H1 (cell line): ENCODE results near the gene PAF1. TPM values are rescaled to one million over a fixed set of nuclear protein-coding genes. Genes with fewer than 3 reads are reported as not detected.

ENCODE experiments used
- CTCF ChIA-PET: fragments of 300-600 bp; sonication (Branson Sonifier 250); formaldehyde crosslinking; loops from one replicate; lab custom pipeline; 2021; ENCODE audit not compliant: partially characterized antibody; lab: Charles Lee
- POLR2A ChIA-PET: fragments of 300-600 bp; sonication (Branson Sonifier 250); formaldehyde crosslinking; loops from one replicate; lab custom pipeline; 2021; ENCODE audit warnings: inconsistent platforms; ENCODE audit not compliant: partially characterized antibody; lab: Charles Lee
- DNase-seq, 2 experiments: peaks; one replicate each; pipeline versions ENCODE4 v3.0.0 to v3.0.0-alpha.2; 2010 to 2022; ENCODE audit warnings: low spot score in 2 of 2, low read depth in 1 of 2, mixed read lengths in 1 of 2
- FAIRE-seq: peaks from 2 replicates; lab custom pipeline; 2011; peaks lifted over from hg19 to GRCh38; lab: Jason Lieb, UNC
- H2AFZ ChIP-seq: 2 replicates; pipeline ENCODE4 v1.8.1; 2012; ENCODE audit warnings: low read length, inconsistent platforms
- H2AK5ac ChIP-seq: 2 replicates; pipeline ENCODE4 v1.6.1; 2013; ENCODE audit warnings: low read depth, low read length
- H2BK120ac ChIP-seq: replicated peaks from 2 replicates; pipeline ENCODE3; 2013; ENCODE audit warnings: low read depth, low read length, inconsistent platforms
- H2BK12ac ChIP-seq: 2 replicates; pipeline ENCODE4 v1.6.1; 2013; ENCODE audit warnings: low read depth, low read length
- H2BK15ac ChIP-seq: 2 replicates; pipeline ENCODE4 v1.6.1; 2013; ENCODE audit warnings: low read length
- H2BK20ac ChIP-seq: 2 replicates; pipeline ENCODE4 v1.6.1; 2013; ENCODE audit warnings: low read length
- H2BK5ac ChIP-seq: 2 replicates; pipeline ENCODE4 v1.6.1; 2013; ENCODE audit warnings: low read depth, low read length
- H3K14ac ChIP-seq: 2 replicates; pipeline ENCODE4 v1.6.1; 2013; ENCODE audit warnings: inconsistent platforms; ENCODE audit not compliant: insufficient read length
- H3K18ac ChIP-seq: 2 replicates; pipeline ENCODE4 v1.6.1; 2013; ENCODE audit warnings: low read length; ENCODE audit errors: extremely low read depth
- H3K23ac ChIP-seq: 2 replicates; pipeline ENCODE4 v1.6.1; 2013; ENCODE audit warnings: inconsistent platforms; ENCODE audit not compliant: insufficient read length
- H3K23me2 ChIP-seq: 2 replicates; pipeline ENCODE4 v1.6.1; 2013; ENCODE audit warnings: low read depth, low read length
- H3K27ac ChIP-seq: 2 replicates; pipeline ENCODE4 v1.6.1; 2011; ENCODE audit warnings: low read depth, low read length, inconsistent platforms
- H3K27me3 ChIP-seq, 4 experiments: replicated peaks in 1 of 4; 1 replicate in 1 of 4; 2 replicates in 3 of 4; pipeline versions ENCODE4 v1.6.1 to v1.8.1; 2011 to 2013; ENCODE audit warnings: low read length in 3 of 4, mild to moderate bottlenecking in 3 of 4, inconsistent platforms in 2 of 4, mixed read lengths in 2 of 4, moderate library complexity in 1 of 4; ENCODE audit not compliant: control insufficient read depth in 3 of 4, insufficient read depth in 3 of 4; ENCODE audit errors: extremely low read depth in 1 of 4
- H3K36me3 ChIP-seq, 4 experiments: 2 replicates each; pipeline versions ENCODE4 v1.6.1 to v1.8.1; 2011 to 2013; ENCODE audit warnings: mild to moderate bottlenecking in 4 of 4, low read length in 3 of 4, moderate library complexity in 2 of 4, control low read depth in 1 of 4, inconsistent platforms in 1 of 4; ENCODE audit not compliant: insufficient read depth in 4 of 4, control insufficient read depth in 2 of 4
- H3K4ac ChIP-seq: replicated peaks from 2 replicates; pipeline ENCODE3; 2013; ENCODE audit warnings: low read length, low read depth, mixed read lengths, inconsistent platforms; ENCODE audit not compliant: insufficient read length
- H3K4me1 ChIP-seq, 4 experiments: replicated peaks in 1 of 4; 1 replicate in 1 of 4; 2 replicates in 3 of 4; pipeline versions ENCODE4 v1.6.1 to v1.8.1; 2011 to 2013; ENCODE audit warnings: low read length in 3 of 4, inconsistent platforms in 2 of 4, mixed read lengths in 1 of 4; ENCODE audit not compliant: insufficient read depth in 4 of 4, control insufficient read depth in 3 of 4
- H3K4me2 ChIP-seq, 2 experiments: 2 replicates each; pipeline versions ENCODE4 v1.6.1 to v1.8.1; 2011 to 2013; ENCODE audit warnings: low read depth in 2 of 2, low read length in 2 of 2, control low read depth in 1 of 2, inconsistent platforms in 1 of 2, mild to moderate bottlenecking in 1 of 2; ENCODE audit not compliant: insufficient read depth in 1 of 2
- H3K4me3 ChIP-seq, 4 experiments: fragments of 200-600, 300-600 bp in 1 of 4; sonication (generic), shearing (Covaris generic), sonication (Bioruptor Twin) in 1 of 4; 2 replicates each; pipeline versions ENCODE4 v1.5.1 to v1.8.1; 2011 to 2016; ENCODE audit warnings: low read length in 4 of 4, low read depth in 3 of 4, control low read depth in 2 of 4, inconsistent platforms in 2 of 4, mild to moderate bottlenecking in 2 of 4, mixed read lengths in 1 of 4, moderate library complexity in 1 of 4; ENCODE audit not compliant: insufficient read depth in 2 of 4; ENCODE audit errors: extremely low read depth in 1 of 4
- H3K56ac ChIP-seq: replicated peaks from 2 replicates; pipeline ENCODE3; 2013; ENCODE audit warnings: low read depth, mild to moderate bottlenecking, mixed read lengths, low read length, inconsistent platforms; ENCODE audit not compliant: insufficient read length
- H3K79me1 ChIP-seq: 2 replicates; pipeline ENCODE4 v1.6.1; 2013; ENCODE audit warnings: low read depth, low read length, control low read depth
- H3K79me2 ChIP-seq, 2 experiments: 2 replicates each; pipeline versions ENCODE4 v1.6.1 to v1.8.1; 2012 to 2013; ENCODE audit warnings: low read length in 2 of 2, mild to moderate bottlenecking in 2 of 2, inconsistent platforms in 1 of 2; ENCODE audit not compliant: insufficient read depth in 2 of 2, control insufficient read depth in 1 of 2
- H3K9ac ChIP-seq, 4 experiments: replicated peaks in 1 of 4; 1 replicate in 1 of 4; 2 replicates in 3 of 4; pipeline versions ENCODE4 v1.6.1 to v1.8.1; 2011 to 2013; ENCODE audit warnings: low read depth in 3 of 4, low read length in 3 of 4, control low read depth in 2 of 4, mild to moderate bottlenecking in 2 of 4, moderate library complexity in 2 of 4, inconsistent platforms in 1 of 4; ENCODE audit errors: extremely low read depth in 1 of 4
- H3K9me3 ChIP-seq, 2 experiments: 2 replicates each; pipeline versions ENCODE4 v1.6.1 to v1.8.1; 2012 to 2013; ENCODE audit warnings: mild to moderate bottlenecking in 2 of 2, moderate library complexity in 2 of 2, control low read depth in 1 of 2, inconsistent platforms in 1 of 2, low read depth in 1 of 2, low read length in 1 of 2, mixed read lengths in 1 of 2; ENCODE audit not compliant: insufficient read depth in 2 of 2
- H4K20me1 ChIP-seq, 2 experiments: replicated peaks in 1 of 2; 2 replicates each; pipeline versions ENCODE3 to v1.8.1; 2011 to 2013; ENCODE audit warnings: inconsistent platforms in 2 of 2, low read length in 2 of 2, mild to moderate bottlenecking in 1 of 2; ENCODE audit not compliant: insufficient read depth in 2 of 2, control insufficient read depth in 1 of 2
- H4K5ac ChIP-seq: 2 replicates; pipeline ENCODE4 v1.6.1; 2013; ENCODE audit warnings: low read length, low read depth, mixed read lengths, inconsistent platforms; ENCODE audit not compliant: insufficient read length
- H4K8ac ChIP-seq: 2 replicates; pipeline ENCODE4 v1.8.0; 2013; ENCODE audit warnings: mild to moderate bottlenecking, moderate library complexity, low read length, inconsistent platforms; ENCODE audit not compliant: insufficient read depth; ENCODE audit errors: extremely low read depth
- H4K91ac ChIP-seq: replicated peaks from 2 replicates; pipeline ENCODE3; 2013; ENCODE audit warnings: low read length, mixed read lengths, inconsistent platforms; ENCODE audit not compliant: insufficient read length
- CTBP2 ChIP-seq: IDR thresholded peaks from 2 replicates; pipeline ENCODE4 v1.7.0; 2011; ENCODE audit warnings: borderline replicate concordance, mild to moderate bottlenecking, moderate library complexity, mixed read lengths, low read length; ENCODE audit not compliant: insufficient read depth, insufficient read length
- EZH2 ChIP-seq: fragments of 200-600 bp; sonication (generic); IDR thresholded peaks from 2 replicates; pipeline ENCODE4 v1.7.1; 2012; ENCODE audit warnings: low read depth, mild to moderate bottlenecking, moderate library complexity, low read length, inconsistent platforms; ENCODE audit not compliant: severe bottlenecking
- FOSL1 ChIP-seq: IDR thresholded peaks from 2 replicates; pipeline ENCODE4 v1.6.1; 2011; ENCODE audit warnings: mild to moderate bottlenecking, low read depth, low read length, moderate library complexity; ENCODE audit not compliant: insufficient read depth
- KDM1A ChIP-seq: fragments of 200-600, 300-600 bp; sonication (generic); IDR thresholded peaks from 2 replicates; pipeline ENCODE4 v1.7.1; 2016; ENCODE audit warnings: mild to moderate bottlenecking, low read length, borderline replicate concordance
- POLR2A ChIP-seq, 2 experiments: IDR thresholded peaks; 1 replicate in 1 of 2; 2 replicates in 1 of 2; pipeline ENCODE4 v1.6.1; 2011; ENCODE audit warnings: low read depth in 2 of 2, low read length in 2 of 2, mild to moderate bottlenecking in 2 of 2; ENCODE audit errors: control extremely low read depth in 1 of 2
- RAD21 ChIP-seq, 2 experiments: IDR thresholded peaks in 1 of 2; conservative IDR thresholded peaks in 1 of 2; 2 replicates each; pipeline ENCODE4 v1.6.1; 2011; ENCODE audit warnings: low read depth in 2 of 2, low read length in 2 of 2, improper control_type of control experiment in 1 of 2, inconsistent platforms in 1 of 2, mild to moderate bottlenecking in 1 of 2, moderate library complexity in 1 of 2
- RXRA ChIP-seq: IDR thresholded peaks from 2 replicates; pipeline ENCODE4 v1.6.1; 2011; ENCODE audit warnings: low read depth, mild to moderate bottlenecking, low read length, moderate library complexity; ENCODE audit not compliant: insufficient read depth
- SIN3A ChIP-seq, 2 experiments: IDR thresholded peaks in 1 of 2; conservative IDR thresholded peaks in 1 of 2; 2 replicates each; pipeline ENCODE4 v1.6.1; 2011 to 2012; ENCODE audit warnings: low read length in 2 of 2, improper control_type of control experiment in 1 of 2, low read depth in 1 of 2, mild to moderate bottlenecking in 1 of 2
- SIX5 ChIP-seq: IDR thresholded peaks from 2 replicates; pipeline ENCODE4 v1.6.1; 2011; ENCODE audit warnings: mild to moderate bottlenecking, low read depth, low read length
- WGBS, 2 experiments: shearing (Covaris generic) in 1 of 2; methylation state at CpG; one replicate each; pipeline versions ENCODE4 v1.1.6 to v1.1.7; 2013 to 2015; ENCODE audit warnings: low lambda C conversion rate in 2 of 2, mixed read lengths in 2 of 2, inconsistent platforms in 1 of 2, low coverage in 1 of 2, missing lambda C conversion rate in 1 of 2; ENCODE audit not compliant: insufficient replicate concordance in 2 of 2, insufficient coverage in 1 of 2, insufficient read length in 1 of 2; ENCODE audit errors: extremely low coverage in 1 of 2, missing lambda C conversion rate in 1 of 2; 5-methylcytosine and 5-hydroxymethylcytosine counted together
- polyA plus RNA-seq, 7 experiments: library from polyadenylated mRNA; depleted of rRNA in 3 of 7; stranded (reverse) in 5 of 7; unstranded in 2 of 7; fragments of >200 nt in 5 of 7; fragments of 200-250 nt in 2 of 7; gene quantifications; 1 replicate in 5 of 7; 2 replicates in 1 of 7; 4 replicates in 1 of 7; pipeline versions ENCODE4 v1.2.1 to v1.2.3, GENCODE V29; 2011 to 2013; ENCODE audit warnings: missing spikeins in 2 of 7, mixed read lengths in 2 of 7
- total RNA-seq: library from RNA; stranded (reverse); fragmentation: NEBNext Ultra II Directional; extraction: Animal tissue kit (Norgen Biotek cat#: 25700); gene quantifications from 2 replicates; pipeline ENCODE4 v1.2.1, GENCODE V29; 2021

Gene PAF1
- total and polyA plus RNA-seq, 2 of the 8 experiments (the other 6 are each of a cell fraction or from before 2014, with no cell fraction given): 31.4 to 58.6 TPM

DNA sequence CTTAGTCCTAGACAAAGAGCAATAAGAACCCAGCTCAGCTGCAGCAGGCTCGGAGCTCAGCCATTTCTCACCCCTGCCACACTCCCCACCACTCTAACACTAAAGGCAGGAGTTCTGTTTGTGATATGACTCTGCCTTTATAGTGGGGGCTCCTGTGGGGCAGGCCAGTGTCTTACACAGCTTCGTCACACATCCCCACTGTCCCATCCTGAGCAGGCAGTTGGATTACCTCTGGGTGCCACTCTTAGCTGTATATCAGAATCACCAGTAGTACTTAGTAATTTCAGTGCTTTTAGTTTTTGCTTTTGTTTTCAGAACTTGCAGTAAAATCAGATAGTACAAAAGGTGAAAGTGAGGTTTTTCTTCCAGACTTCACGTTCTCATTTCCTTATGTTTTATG lies 31.9 kb downstream of the PAF1 start:
- Histone ChIP-seq H3K56ac (no peak overlapping the region), H4K8ac (no peak overlapping the region)
- TF ChIP-seq SIN3A (conservative IDR thresholded peaks at IDR 0.05 in 1 of 2, IDR thresholded peaks at IDR 0.05 in 1 of 2; ENCODE audit: low read depth in 1 of 2, low read length in 2 of 2): no peak
- no peak for TF ChIP-seq FOSL1
- TF ChIP-seq SIX5: no peak
- TF ChIP-seq RXRA: no peak
- no peak for TF ChIP-seq KDM1A
- no peak for TF ChIP-seq RAD21 (IDR thresholded peaks at IDR 0.05 in 1 of 2, conservative IDR thresholded peaks at IDR 0.05 in 1 of 2; ENCODE audit: low read depth in 2 of 2, low read length in 2 of 2)
- TF ChIP-seq EZH2: no peak
- no peak for TF ChIP-seq CTBP2
- TF ChIP-seq POLR2A (IDR thresholded peaks at IDR 0.05; ENCODE audit: control extremely low read depth in 1 of 2, low read depth in 2 of 2, low read length in 2 of 2): no peak
- TF ChIP-seq, all 59 proteins: peak for 0
- Histone ChIP-seq H3K79me1 (no peaks in the 10 kb centered on the region; the same call in 1 of the 2 replicates), H2BK15ac (no peak overlapping the region), H3K4me1 (no peaks in the 10 kb centered on the region), H4K5ac (no peak overlapping the region), H3K79me2 (no peaks in the 10 kb centered on the region), H3K4me3 (no peak overlapping the region), H3K27ac (no peak overlapping the region), H4K91ac (no peak overlapping the region), H3K23me2 (no peaks in the 10 kb centered on the region), H3K9ac (no peak overlapping the region), H3K36me3 (peaks cover 26 to 65% (median 51%) of the 10 kb centered on the region in 4 experiments), H3K27me3 (no peaks in the 10 kb centered on the region), H3K23ac (no peak overlapping the region), H3K4ac (no peak overlapping the region), H4K20me1 (peaks cover 6 to 9% of the 10 kb centered on the region in 2 experiments), H2BK12ac (no peak overlapping the region), H2BK120ac (no peak overlapping the region), H3K14ac (no peak overlapping the region), H2BK5ac (no peak overlapping the region), H3K18ac (no peak overlapping the region), H2AK5ac (no peak overlapping the region), H2BK20ac (no peak overlapping the region), H3K4me2 (no peak overlapping the region), H3K9me3 (no peaks in the 10 kb centered on the region), H2AFZ (no peak overlapping the region)
- FAIRE-seq (no peak), DNase-seq (no peak)
- 86% methylated on average over 3 of the region's 3 CpGs; no CpG with 5 or more reads in 1 of the 2 experiments for WGBS, 2 experiments
- CTCF ChIA-PET: interaction anchor here (0.6 to 1.2 kb wide), 3 partner anchors 9 to 39 kb away, joined by 3 to 4 read pairs (median 4); no protein-coding TSS in a partner anchor
- POLR2A ChIA-PET: interaction anchor here (0.9 to 1.1 kb wide), 3 partner anchors 11 to 32 kb away, joined by 3 to 6 read pairs (median 3); partner anchors contain the start of genes MED29 and PAF1
